ENCODE measurements around the gene ACAT2.

The ACAT2 gene

GRCh38 chr6:159753081-159753872 is 8.6 kb upstream of the ACAT2 start:
- H3K9me3 ChIP-seq (ENCODE audit: control extremely low read depth in 1 of 5, control insufficient read depth in 4 of 5, insufficient read depth in 2 of 5, low read depth in 1 of 5, low read length in 4 of 5), result no peaks in the 10 kb centered on the region
- no peak overlapping the region for H3K4me3 ChIP-seq (ENCODE audit: control insufficient read depth in 1 of 7, extremely low read depth in 1 of 7, insufficient read depth in 4 of 7, low read depth in 2 of 7, low read length in 6 of 7)
- POLR2A ChIA-PET, result interaction anchor here (0.7 kb wide), 1 partner anchor 60 kb away, joined by 5 read pairs; the partner anchor contains the start of gene SOD2
- DNase-seq, result no peak
- no peaks in the 10 kb centered on the region for H3K4me1 ChIP-seq (ENCODE audit: control extremely low read depth in 1 of 4, control insufficient read depth in 4 of 4, insufficient read depth in 4 of 4, low read length in 3 of 4)
- peaks cover 23 to 86% (median 52%) of the 10 kb centered on the region in 4 experiments for H3K36me3 ChIP-seq (ENCODE audit: control insufficient read depth in 4 of 4, insufficient read depth in 4 of 4, low read length in 3 of 4)
- H3K27ac ChIP-seq (ENCODE audit: insufficient read depth in 1 of 2, low read depth in 1 of 2, low read length in 2 of 2, poor library complexity in 1 of 2, severe bottlenecking in 2 of 2), result no peak overlapping the region
- CTCF ChIA-PET, result interaction anchor here (1.3 to 2.8 kb wide), 2 partner anchors 11 to 33 kb away, joined by 3 to 10 read pairs; no protein-coding TSS in a partner anchor
- no peaks in the 10 kb centered on the region for H3K27me3 ChIP-seq (replicated peaks in 2 of 5; ENCODE audit: control insufficient read depth in 4 of 5, insufficient read depth in 5 of 5, low read length in 4 of 5)
- 96% methylated on average over 3 of the region's 6 CpGs for WGBS (ENCODE audit: insufficient coverage)

- Histone ChIP-seq H3K27me3 (replicated peaks in 2 of 5; ENCODE audit: control insufficient read depth in 4 of 5, insufficient read depth in 5 of 5, low read length in 4 of 5) (no peaks in the 10 kb centered on the region), H3K27ac (ENCODE audit: insufficient read depth in 1 of 2, low read depth in 1 of 2, low read length in 2 of 2, poor library complexity in 1 of 2, severe bottlenecking in 2 of 2) (no peak overlapping the region), H3K36me3 (ENCODE audit: control insufficient read depth in 4 of 4, insufficient read depth in 4 of 4, low read length in 3 of 4) (peaks cover 23 to 82% (median 54%) of the 10 kb centered on the region in 4 experiments), H3K4me3 (ENCODE audit: control insufficient read depth in 1 of 7, extremely low read depth in 1 of 7, insufficient read depth in 4 of 7, low read depth in 2 of 7, low read length in 6 of 7) (no peak overlapping the region), H3K4me1 (ENCODE audit: control extremely low read depth in 1 of 4, control insufficient read depth in 4 of 4, insufficient read depth in 4 of 4, low read length in 3 of 4) (no peaks in the 10 kb centered on the region), H3K9me3 (ENCODE audit: control extremely low read depth in 1 of 5, control insufficient read depth in 4 of 5, insufficient read depth in 2 of 5, low read depth in 1 of 5, low read length in 4 of 5) (no peaks in the 10 kb centered on the region)
- ChIA-PET CTCF (no interaction called here), POLR2A (no interaction called here)
- 100% methylated on average over 1 of the region's 2 CpGs for WGBS (ENCODE audit: insufficient coverage)
- no peak for DNase-seq
Measured at GRCh38 chr6:159754401-159754800, 7.4 kb upstream of the ACAT2 start.

- no peak for DNase-seq
- no peak overlapping the region for H3K4me3 ChIP-seq (ENCODE audit: control insufficient read depth in 1 of 7, extremely low read depth in 1 of 7, insufficient read depth in 4 of 7, low read depth in 2 of 7, low read length in 6 of 7)
- H3K27ac ChIP-seq (ENCODE audit: insufficient read depth in 1 of 2, low read depth in 1 of 2, low read length in 2 of 2, poor library complexity in 1 of 2, severe bottlenecking in 2 of 2), result no peak overlapping the region
- peaks cover 23 to 75% (median 51%) of the 10 kb centered on the region in 4 experiments for H3K36me3 ChIP-seq (ENCODE audit: control insufficient read depth in 4 of 4, insufficient read depth in 4 of 4, low read length in 3 of 4)
- H3K9me3 ChIP-seq (ENCODE audit: control extremely low read depth in 1 of 5, control insufficient read depth in 4 of 5, insufficient read depth in 2 of 5, low read depth in 1 of 5, low read length in 4 of 5), result no peaks in the 10 kb centered on the region
- 93% methylated on average over 10 of the region's 15 CpGs for WGBS (ENCODE audit: insufficient coverage)
- ChIA-PET POLR2A (no interaction called here), CTCF (interaction anchor here (1.5 to 2.2 kb wide), 2 partner anchors 20 to 67 kb away, joined by 3 to 4 read pairs; no protein-coding TSS in a partner anchor)
- no peaks in the 10 kb centered on the region for H3K4me1 ChIP-seq (ENCODE audit: control extremely low read depth in 1 of 4, control insufficient read depth in 4 of 4, insufficient read depth in 4 of 4, low read length in 3 of 4)
- H3K27me3 ChIP-seq (replicated peaks in 2 of 5; ENCODE audit: control insufficient read depth in 4 of 5, insufficient read depth in 5 of 5, low read length in 4 of 5), result no peaks in the 10 kb centered on the region
Measured at GRCh38 chr6:159754959-159755914, 6.6 kb upstream of the ACAT2 start.

- 96% methylated on average over 4 of the region's 4 CpGs for WGBS (ENCODE audit: insufficient coverage)
- Histone ChIP-seq H3K9me3 (ENCODE audit: control extremely low read depth in 1 of 5, control insufficient read depth in 4 of 5, insufficient read depth in 2 of 5, low read depth in 1 of 5, low read length in 4 of 5) (no peaks in the 10 kb centered on the region), H3K27me3 (replicated peaks in 2 of 5; ENCODE audit: control insufficient read depth in 4 of 5, insufficient read depth in 5 of 5, low read length in 4 of 5) (no peaks in the 10 kb centered on the region), H3K36me3 (ENCODE audit: control insufficient read depth in 4 of 4, insufficient read depth in 4 of 4, low read length in 3 of 4) (peaks cover 20 to 67% (median 47%) of the 10 kb centered on the region in 4 experiments), H3K4me3 (ENCODE audit: control insufficient read depth in 1 of 7, extremely low read depth in 1 of 7, insufficient read depth in 4 of 7, low read depth in 2 of 7, low read length in 6 of 7) (no peak overlapping the region), H3K27ac (ENCODE audit: insufficient read depth in 1 of 2, low read depth in 1 of 2, low read length in 2 of 2, poor library complexity in 1 of 2, severe bottlenecking in 2 of 2) (no peak overlapping the region), H3K4me1 (ENCODE audit: control extremely low read depth in 1 of 4, control insufficient read depth in 4 of 4, insufficient read depth in 4 of 4, low read length in 3 of 4) (peaks cover 9 to 12% (median 11%) of the 10 kb centered on the region in 4 experiments)
- ChIA-PET POLR2A (no interaction called here), CTCF (interaction anchor here (1.2 to 2.2 kb wide), 4 partner anchors 9 to 97 kb away, joined by 3 to 6 read pairs (median 4); no protein-coding TSS in a partner anchor)
- DNase-seq, result no peak
Measured at GRCh38 chr6:159756508-159756907, 5.3 kb upstream of the ACAT2 start.

GRCh38 chr6:159758031-159759001 is 3.5 kb upstream of the ACAT2 start:
- no peak overlapping the region for H3K4me3 ChIP-seq (ENCODE audit: control insufficient read depth in 1 of 7, extremely low read depth in 1 of 7, insufficient read depth in 4 of 7, low read depth in 2 of 7, low read length in 6 of 7)
- WGBS (ENCODE audit: insufficient coverage), result 98% methylated on average over 7 of the region's 7 CpGs
- H3K4me1 ChIP-seq (ENCODE audit: control extremely low read depth in 1 of 4, control insufficient read depth in 4 of 4, insufficient read depth in 4 of 4, low read length in 3 of 4), result peaks cover 11 to 25% (median 22%) of the 10 kb centered on the region in 4 experiments
- H3K27me3 ChIP-seq (replicated peaks in 2 of 5; ENCODE audit: control insufficient read depth in 4 of 5, insufficient read depth in 5 of 5, low read length in 4 of 5), result no peaks in the 10 kb centered on the region
- ChIA-PET POLR2A (interaction anchor here (0.6 kb wide), 1 partner anchor 20 kb away, joined by 3 read pairs; no protein-coding TSS in a partner anchor), CTCF (interaction anchor here (1.2 to 1.7 kb wide), 3 partner anchors 17 to 95 kb away, joined by 3 to 4 read pairs (median 3); no protein-coding TSS in a partner anchor)
- no peaks in the 10 kb centered on the region for H3K9me3 ChIP-seq (ENCODE audit: control extremely low read depth in 1 of 5, control insufficient read depth in 4 of 5, insufficient read depth in 2 of 5, low read depth in 1 of 5, low read length in 4 of 5)
- no peak overlapping the region for H3K27ac ChIP-seq (ENCODE audit: insufficient read depth in 1 of 2, low read depth in 1 of 2, low read length in 2 of 2, poor library complexity in 1 of 2, severe bottlenecking in 2 of 2)
- peaks cover 11 to 57% (median 37%) of the 10 kb centered on the region in 4 experiments for H3K36me3 ChIP-seq (ENCODE audit: control insufficient read depth in 4 of 4, insufficient read depth in 4 of 4, low read length in 3 of 4)
- DNase-seq, result peak in 1 of 3 donors; percentile 29

- H3K9me3 ChIP-seq (ENCODE audit: control extremely low read depth in 1 of 5, control insufficient read depth in 4 of 5, insufficient read depth in 2 of 5, low read depth in 1 of 5, low read length in 4 of 5), result no peaks in the 10 kb centered on the region
- peaks cover 11 to 31% (median 23%) of the 10 kb centered on the region in 4 experiments for H3K4me1 ChIP-seq (ENCODE audit: control extremely low read depth in 1 of 4, control insufficient read depth in 4 of 4, insufficient read depth in 4 of 4, low read length in 3 of 4)
- no CpG with 5 or more reads among the region's 2 CpGs for WGBS (ENCODE audit: insufficient coverage)
- CTCF ChIA-PET, result interaction anchor here (0.8 to 1.7 kb wide), 7 partner anchors 13 to 70 kb away, joined by 3 to 6 read pairs (median 4); no protein-coding TSS in a partner anchor
- POLR2A ChIA-PET, result interaction anchor here (0.7 kb wide), 2 partner anchors 33 to 69 kb away, joined by 5 to 6 read pairs; no protein-coding TSS in a partner anchor
- H3K27ac ChIP-seq (ENCODE audit: insufficient read depth in 1 of 2, low read depth in 1 of 2, low read length in 2 of 2, poor library complexity in 1 of 2, severe bottlenecking in 2 of 2), result no peak overlapping the region
- peaks cover 14 to 51% (median 30%) of the 10 kb centered on the region in 4 experiments for H3K36me3 ChIP-seq (ENCODE audit: control insufficient read depth in 4 of 4, insufficient read depth in 4 of 4, low read length in 3 of 4)
- H3K27me3 ChIP-seq (replicated peaks in 2 of 5; ENCODE audit: control insufficient read depth in 4 of 5, insufficient read depth in 5 of 5, low read length in 4 of 5), result no peaks in the 10 kb centered on the region
- no peak overlapping the region for H3K4me3 ChIP-seq (ENCODE audit: control insufficient read depth in 1 of 7, extremely low read depth in 1 of 7, insufficient read depth in 4 of 7, low read depth in 2 of 7, low read length in 6 of 7)
- no peak for DNase-seq
Measured at GRCh38 chr6:159759645-159760044, 2.2 kb upstream of the ACAT2 start.

All from common myeloid progenitor, CD34-positive (primary cell).